Lung (tissue), 12 donors: ENCODE results near the gene RFX8. TPM values are rescaled to one million over a fixed set of nuclear protein-coding genes. Genes with fewer than 3 reads are reported as not detected.
"Not testable (repeated sequence)": the region's sequence is repeated elsewhere in the genome, so short reads cannot be mapped to it uniquely, and the experiment has no call there.

Source experiments
- ATAC-seq: fragments of 200-7000 bp; cut with Tn5 transposase; one replicate; pipeline ENCODE4 v1.9.1; 2020; ENCODE audit warnings: moderate number of reproducible peaks; ENCODE audit not compliant: insufficient read depth, low FRiP score
- DNase-seq, 3 donors: peaks; one replicate each; pipeline ENCODE4 v3.0.0-alpha.2; 2013 to 2017
- H3K27ac ChIP-seq, 2 donors: one replicate each; pipeline ENCODE4 v1.5.1; 2013; ENCODE audit warnings: mild to moderate bottlenecking in 2 of 2, moderate library complexity in 2 of 2, control low read depth in 1 of 2, inconsistent platforms in 1 of 2, low read depth in 1 of 2, low read length in 1 of 2
- H3K27me3 ChIP-seq, 3 donors: one replicate each; pipeline ENCODE4 v1.5.1; 2013; ENCODE audit warnings: low read length in 2 of 3; ENCODE audit not compliant: control insufficient read depth in 3 of 3, insufficient read depth in 3 of 3
- H3K36me3 ChIP-seq, 4 donors: one replicate each; pipeline ENCODE4 v1.5.1; 2013; ENCODE audit warnings: low read length in 4 of 4, mild to moderate bottlenecking in 1 of 4, moderate library complexity in 1 of 4; ENCODE audit not compliant: control insufficient read depth in 4 of 4, insufficient read depth in 4 of 4
- H3K4me1 ChIP-seq, 5 donors: one replicate each; pipeline ENCODE4 v1.5.1; 2013; ENCODE audit warnings: low read length in 5 of 5, mild to moderate bottlenecking in 2 of 5, moderate library complexity in 1 of 5; ENCODE audit not compliant: control insufficient read depth in 5 of 5, insufficient read depth in 5 of 5
- H3K4me3 ChIP-seq: one replicate; pipeline ENCODE4 v1.5.1; 2013; ENCODE audit warnings: mild to moderate bottlenecking, control low read depth, moderate library complexity
- H3K9ac ChIP-seq, 2 donors: one replicate each; pipeline ENCODE4 v1.5.1; 2013; ENCODE audit warnings: low read length in 2 of 2, control low read depth in 1 of 2; ENCODE audit not compliant: insufficient read depth in 1 of 2
- H3K9me3 ChIP-seq, 4 donors: one replicate each; pipeline ENCODE4 v1.5.1; 2013; ENCODE audit warnings: low read length in 3 of 4, mild to moderate bottlenecking in 1 of 4, moderate library complexity in 1 of 4; ENCODE audit not compliant: control insufficient read depth in 4 of 4, insufficient read depth in 3 of 4
- WGBS, 2 donors: extraction: QIAGEN DNeasy Blood & Tissue Kit; methylation state at CpG; one replicate each; pipeline ENCODE4 v1.1.7; 2013; 5-methylcytosine and 5-hydroxymethylcytosine counted together
- polyA plus RNA-seq, 2 donors: library from polyadenylated mRNA; stranded (reverse); fragments of 200-250 nt; gene quantifications; one replicate each; pipeline ENCODE4 v1.2.1, GENCODE V29; 2013
- total RNA-seq, 2 donors: library from RNA; depleted of rRNA in 1 of 2; stranded (reverse); fragments of >200 nt in 1 of 2; gene quantifications; one replicate each; pipeline ENCODE4 v1.2.1, GENCODE V29; 2014 to 2021
- TF ChIP-seq, protein P1 (sequence below): IDR thresholded peaks from 2 replicates; pipeline ENCODE4 v1.5.1; 2012; ENCODE audit warnings: mild to moderate bottlenecking; ENCODE audit errors: control extremely low read depth, extremely low read depth
- donor health status: control.
- donor health status: control.
- donor health status: Bipolar disorder and iron deficiency.
- donor health status: healthy.
- donor health status: DM: yes; HTN: yes; CAD: no.

Gene RFX8
- total and polyA plus RNA-seq, 4 donors, result 0.11 to 0.88 (median 0.36) TPM

- no peaks in the 10 kb centered on the region for H3K36me3 ChIP-seq
- WGBS, 2 donors, result 56 to 66% methylated on average over 8 of the region's 8 CpGs
- H3K9ac ChIP-seq, result no peak overlapping the region
- H3K27ac ChIP-seq, result no peak overlapping the region
- DNase-seq (peak in 1 of 3 donors; percentile 49), ATAC-seq (no peak)
- no peak overlapping the region for H3K4me3 ChIP-seq
- peaks cover 0 to 8% (median 2%) of the 10 kb centered on the region in 5 donors for H3K4me1 ChIP-seq
- peaks cover 0 to 5% (median 0%) of the 10 kb centered on the region in 4 donors for H3K9me3 ChIP-seq
- H3K27me3 ChIP-seq, result no peaks in the 10 kb centered on the region
- TF ChIP-seq, protein P1, sequence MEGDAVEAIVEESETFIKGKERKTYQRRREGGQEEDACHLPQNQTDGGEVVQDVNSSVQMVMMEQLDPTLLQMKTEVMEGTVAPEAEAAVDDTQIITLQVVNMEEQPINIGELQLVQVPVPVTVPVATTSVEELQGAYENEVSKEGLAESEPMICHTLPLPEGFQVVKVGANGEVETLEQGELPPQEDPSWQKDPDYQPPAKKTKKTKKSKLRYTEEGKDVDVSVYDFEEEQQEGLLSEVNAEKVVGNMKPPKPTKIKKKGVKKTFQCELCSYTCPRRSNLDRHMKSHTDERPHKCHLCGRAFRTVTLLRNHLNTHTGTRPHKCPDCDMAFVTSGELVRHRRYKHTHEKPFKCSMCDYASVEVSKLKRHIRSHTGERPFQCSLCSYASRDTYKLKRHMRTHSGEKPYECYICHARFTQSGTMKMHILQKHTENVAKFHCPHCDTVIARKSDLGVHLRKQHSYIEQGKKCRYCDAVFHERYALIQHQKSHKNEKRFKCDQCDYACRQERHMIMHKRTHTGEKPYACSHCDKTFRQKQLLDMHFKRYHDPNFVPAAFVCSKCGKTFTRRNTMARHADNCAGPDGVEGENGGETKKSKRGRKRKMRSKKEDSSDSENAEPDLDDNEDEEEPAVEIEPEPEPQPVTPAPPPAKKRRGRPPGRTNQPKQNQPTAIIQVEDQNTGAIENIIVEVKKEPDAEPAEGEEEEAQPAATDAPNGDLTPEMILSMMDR, result no peak
These were observed 34.8 kb upstream of the RFX8 start for GRCh38 chr2:101509499-101510284.

- TF ChIP-seq, protein P1, result no peak
- 87 to 88% methylated on average over 5 of the region's 5 CpGs for WGBS, 2 donors
- peak overlapping the region in 1 of 2 donors; percentile 23 for H3K9ac ChIP-seq
- DNase-seq (peak in 2 of 3 donors; percentile 29 to 46), ATAC-seq (no peak)
- peaks cover 0 to 8% (median 2%) of the 10 kb centered on the region in 5 donors for H3K4me1 ChIP-seq
- H3K27me3 ChIP-seq, result no peaks in the 10 kb centered on the region
- H3K36me3 ChIP-seq, result no peaks in the 10 kb centered on the region
- H3K27ac ChIP-seq, result no peak overlapping the region
- H3K9me3 ChIP-seq, result peaks cover 0 to 5% (median 0%) of the 10 kb centered on the region in 4 donors
- H3K4me3 ChIP-seq, result no peak overlapping the region
These were observed 33.7 kb upstream of the RFX8 start for GRCh38 chr2:101508636-101509035.

DNA sequence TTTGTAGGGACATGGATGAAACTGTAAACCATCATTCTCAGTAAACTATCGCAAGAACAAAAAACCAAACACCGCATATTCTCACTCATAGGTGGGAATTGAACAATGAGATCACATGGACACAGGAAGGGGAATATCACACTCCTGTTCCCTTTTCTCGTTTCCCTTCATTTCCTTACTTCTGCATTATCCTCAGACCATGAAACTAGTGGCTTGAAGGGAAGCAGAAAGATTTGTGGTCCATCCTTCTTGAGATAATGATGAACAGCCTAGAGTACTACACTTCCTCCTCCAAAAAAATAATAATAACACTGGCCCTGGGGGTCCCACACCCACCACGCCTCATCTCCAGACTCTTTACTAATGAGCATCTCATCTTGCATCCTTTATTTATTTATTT, 30.4 kb upstream of the RFX8 start:
- H3K36me3 ChIP-seq, H3K9me3 ChIP-seq, ATAC-seq, H3K27me3 ChIP-seq, H3K27ac ChIP-seq, H3K4me3 ChIP-seq, H3K9ac ChIP-seq, DNase-seq: not testable (repeated sequence)
- 74 to 79% methylated on average over 3 of the region's 4 CpGs for WGBS, 2 donors
- H3K4me1 ChIP-seq, result peaks cover 0 to 18% (median 9%) of the 10 kb centered on the region in 5 donors

DNA sequence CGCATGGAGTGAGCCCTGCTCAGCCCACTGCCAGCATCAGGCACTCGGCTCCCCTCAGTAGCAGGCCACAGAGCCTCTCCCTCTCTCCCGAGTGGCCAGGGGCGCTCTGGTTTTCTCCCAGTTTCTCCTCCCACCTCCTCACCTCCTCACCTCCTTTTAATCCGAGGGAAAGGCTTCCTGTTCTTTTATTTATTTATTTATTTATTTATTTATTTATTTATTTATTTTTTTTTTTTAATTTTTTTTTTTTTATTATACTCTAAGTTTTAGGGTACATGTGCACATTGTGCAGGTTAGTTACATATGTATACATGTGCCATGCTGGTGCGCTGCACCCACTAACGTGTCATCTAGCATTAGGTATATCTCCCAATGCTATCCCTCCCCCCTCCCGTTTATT, 29.8 kb upstream of the RFX8 start:
- not testable (repeated sequence) for H3K27me3 ChIP-seq, DNase-seq, H3K4me3 ChIP-seq, H3K27ac ChIP-seq, ATAC-seq, H3K36me3 ChIP-seq, H3K9ac ChIP-seq, H3K9me3 ChIP-seq
- 90 to 95% methylated on average over 6 to 8 of the region's 8 CpGs for WGBS, 2 donors
- H3K4me1 ChIP-seq, result peaks cover 0 to 19% (median 9%) of the 10 kb centered on the region in 5 donors
